GM21786 (cell line): ENCODE data around the gene HOXC10.

Source experiments
- ATAC-seq: cut with Tn5 transposase; IDR thresholded peaks from one replicate; pipeline ENCODE4 v1.9.1; 2021; ENCODE audit not compliant: unreplicated experiment

Gene HOXC10

GRCh38 chr12:53976823-53977595, 7.9 kb upstream of the HOXC10 start:
- no peak for ATAC-seq

DNA sequence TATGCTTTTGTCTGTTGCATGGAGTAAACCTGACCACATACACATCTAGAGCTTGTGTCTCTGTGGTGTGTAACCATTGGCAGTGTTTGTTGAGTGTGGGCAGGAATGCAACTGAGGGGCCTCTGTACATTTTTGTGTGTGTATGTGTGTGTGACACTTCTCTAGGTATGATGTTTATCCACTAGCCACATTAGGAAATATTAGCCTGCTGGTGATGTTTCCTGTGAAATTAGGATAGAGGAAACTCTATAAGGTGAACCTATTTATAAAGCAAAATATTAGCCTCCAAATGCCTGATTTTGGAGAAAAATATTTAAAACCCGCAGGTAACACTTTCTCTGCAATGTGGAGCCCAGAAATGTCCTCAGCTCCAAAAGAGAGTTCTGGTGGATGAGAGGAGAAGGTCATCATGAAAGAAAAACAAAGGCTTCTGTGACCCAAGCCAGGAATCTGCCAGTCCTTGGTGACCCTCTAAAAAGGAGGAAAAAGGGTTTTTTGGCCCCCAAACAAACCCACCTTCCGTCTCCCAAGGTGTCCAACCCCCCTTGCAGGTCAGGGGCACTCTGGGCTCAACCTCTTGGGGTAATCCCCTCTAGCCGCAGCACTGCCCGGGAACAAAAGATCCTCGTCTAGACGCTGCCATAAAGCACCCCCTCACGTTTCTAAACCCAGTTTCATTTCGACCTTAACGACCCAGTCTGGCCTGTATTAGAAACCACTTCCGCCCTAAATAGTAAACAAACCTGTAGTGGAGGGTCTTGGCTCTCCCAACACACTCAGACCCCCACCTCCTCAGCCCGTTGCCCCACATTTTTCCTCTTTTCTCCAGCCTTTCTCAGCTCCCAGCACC, 7.1 kb upstream of the HOXC10 start:
- ATAC-seq: no peak

GRCh38 chr12:53978477-53979356, 6.2 kb upstream of the HOXC10 start:
- ATAC-seq: no peak

DNA sequence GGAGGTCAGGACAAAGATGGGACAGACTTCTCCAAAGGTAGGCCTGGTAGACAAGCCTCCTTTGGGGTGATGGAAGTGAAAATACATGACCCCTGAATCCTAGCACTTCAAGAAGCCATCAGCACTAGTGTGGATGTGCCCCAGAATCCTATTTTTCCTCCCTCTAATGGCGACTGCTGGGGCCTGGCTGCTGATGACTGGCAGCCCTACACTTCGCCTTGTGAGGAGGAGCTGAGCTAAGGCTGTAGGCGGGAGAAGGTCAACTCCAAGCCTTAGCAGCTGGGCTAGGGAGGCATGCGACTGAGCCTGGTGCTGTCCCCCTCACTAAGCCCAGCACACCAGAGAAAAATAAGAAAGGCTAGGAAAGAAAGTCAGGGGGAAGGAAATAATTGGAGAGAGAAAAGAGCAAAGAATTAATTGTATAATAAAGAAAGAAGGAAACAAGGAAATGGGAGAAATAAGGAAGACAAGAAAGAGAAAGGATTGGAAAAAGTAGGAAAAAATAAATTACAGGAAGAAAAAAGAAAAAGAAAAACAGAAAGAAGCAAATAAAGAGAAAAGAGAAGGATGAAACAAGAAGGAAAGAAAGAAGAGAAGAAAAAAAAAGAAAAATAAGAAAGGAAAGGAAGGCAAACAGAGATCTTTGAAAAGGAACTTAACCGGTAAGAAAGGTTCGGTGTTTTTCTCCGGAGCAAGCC, 4.7 kb upstream of the HOXC10 start:
- no peak for ATAC-seq

DNA sequence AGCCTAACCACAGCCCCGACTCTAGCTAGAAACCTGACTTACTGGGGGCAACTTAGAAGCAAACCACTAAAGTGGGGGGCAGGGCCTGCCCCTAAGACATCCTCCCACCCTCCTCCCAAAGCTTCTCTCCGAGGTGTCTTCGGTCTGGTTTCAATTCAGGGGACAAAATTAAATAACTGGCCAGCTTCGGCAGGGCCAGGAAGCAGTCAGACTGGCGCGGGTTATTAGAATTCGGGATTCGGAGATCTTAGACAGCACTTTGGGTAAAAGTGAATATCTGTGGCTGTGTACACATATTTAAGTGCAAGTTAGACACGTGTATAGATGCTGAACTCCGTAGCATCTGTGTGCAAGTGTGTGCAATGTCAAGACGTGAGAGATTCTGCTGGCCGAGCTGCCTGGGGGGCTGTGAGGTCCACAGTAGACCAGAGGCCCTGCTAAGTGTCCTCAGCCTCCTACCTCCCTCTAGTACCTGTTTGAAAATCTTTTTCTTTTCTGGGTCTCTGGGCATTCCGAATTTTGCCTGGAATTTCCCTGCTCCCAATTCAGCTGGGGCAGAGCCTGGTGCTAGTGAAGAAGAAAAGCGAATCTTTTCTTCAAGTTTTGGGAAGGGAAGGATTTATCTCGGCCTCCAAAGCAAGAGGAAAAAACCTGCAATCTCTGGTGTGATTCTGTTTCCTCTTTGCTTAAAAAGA, 4.0 kb upstream of the HOXC10 start:
- no peak for ATAC-seq

DNA sequence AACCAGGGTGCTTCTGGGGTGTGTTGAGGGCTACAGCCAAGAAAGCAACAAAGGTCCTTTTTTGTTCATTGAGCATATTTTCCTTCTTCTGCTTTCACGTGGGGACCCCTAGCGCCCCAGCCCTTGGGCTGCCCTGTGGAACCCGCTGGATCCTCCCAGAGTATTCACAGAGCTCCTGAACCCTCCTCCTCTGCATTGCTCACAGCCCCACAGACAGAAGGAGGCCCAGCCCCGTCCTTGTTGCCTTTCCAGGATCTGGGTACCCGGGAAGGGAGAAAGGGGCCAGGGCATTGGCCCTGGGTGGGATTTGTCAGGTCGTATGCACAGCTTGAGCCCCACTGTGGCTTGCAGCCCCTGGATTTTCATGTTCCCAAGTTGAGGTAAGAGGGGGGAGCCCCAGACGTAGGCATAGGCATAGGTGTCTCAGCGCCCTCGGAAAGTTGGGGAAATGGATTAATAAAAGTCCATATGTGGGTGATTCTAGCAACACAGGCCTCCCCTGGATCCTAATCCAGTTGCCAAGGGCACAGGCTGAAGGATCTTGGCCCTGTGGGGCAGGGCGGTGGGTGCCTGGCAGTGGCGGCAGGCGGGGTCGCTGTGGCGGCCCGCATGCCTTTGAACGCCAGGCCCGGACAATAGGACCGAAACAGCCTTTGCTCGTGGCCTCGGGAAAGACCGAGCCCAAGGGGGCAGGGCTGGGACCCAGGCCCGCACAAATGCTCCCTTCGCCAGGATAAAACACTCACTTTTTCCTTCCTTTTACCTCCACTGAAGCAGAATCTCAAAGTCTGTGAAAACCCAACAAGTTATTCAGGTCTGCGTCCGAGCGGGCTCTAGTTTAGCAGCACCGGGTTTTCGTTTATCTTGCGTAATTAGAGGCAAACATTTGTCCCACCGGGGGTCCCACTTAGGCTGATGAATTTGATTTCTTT, 3.0 kb upstream of the HOXC10 start:
- no peak for ATAC-seq

DNA sequence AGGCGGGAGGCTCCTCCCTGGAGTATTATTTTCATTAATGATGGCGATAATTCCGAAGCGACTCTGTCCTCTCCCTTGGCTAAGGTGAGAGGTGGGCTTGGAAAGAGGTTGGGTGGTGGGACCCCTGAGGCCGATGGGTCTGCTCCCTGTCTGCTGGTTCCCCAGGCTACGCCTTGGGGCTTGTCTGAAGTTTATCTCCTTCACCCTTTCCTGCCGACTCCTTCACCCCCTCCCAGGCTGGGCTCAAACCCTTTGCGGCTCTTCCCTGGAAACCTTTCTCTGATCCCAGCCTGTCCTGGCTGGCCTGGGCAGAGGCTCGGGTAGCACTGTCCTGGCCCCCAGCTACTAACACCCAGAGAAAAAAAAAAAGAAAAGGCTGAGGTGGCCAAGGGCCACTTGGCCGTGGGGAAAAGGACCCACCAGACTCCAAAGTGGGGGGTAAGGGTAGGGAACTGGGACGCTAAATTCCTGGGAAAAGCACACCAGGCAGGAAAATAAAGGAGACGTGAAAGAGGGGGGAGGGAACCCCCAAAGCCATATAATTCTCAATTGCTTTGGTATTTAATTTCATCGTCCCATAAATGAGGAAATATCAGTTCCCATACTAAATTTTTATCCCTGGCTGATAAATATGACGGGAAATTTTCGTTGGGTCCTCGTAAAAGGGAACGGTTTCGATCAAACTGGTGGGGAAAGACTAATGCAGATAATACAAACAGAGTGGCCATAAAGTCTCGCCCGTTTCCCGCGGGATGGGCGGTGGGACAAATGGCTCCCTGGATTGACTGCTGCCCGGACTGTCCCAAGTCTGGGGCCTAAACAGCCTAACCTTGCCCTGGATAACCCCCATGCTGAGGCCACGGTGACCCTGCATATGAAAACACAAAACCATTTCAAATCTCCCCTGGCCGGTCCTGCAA, 2.0 kb upstream of the HOXC10 start:
- ATAC-seq: no peak

- no peak for ATAC-seq
Observed at GRCh38 chr12:53983568-53983949, 1.4 kb upstream of the HOXC10 start.

DNA sequence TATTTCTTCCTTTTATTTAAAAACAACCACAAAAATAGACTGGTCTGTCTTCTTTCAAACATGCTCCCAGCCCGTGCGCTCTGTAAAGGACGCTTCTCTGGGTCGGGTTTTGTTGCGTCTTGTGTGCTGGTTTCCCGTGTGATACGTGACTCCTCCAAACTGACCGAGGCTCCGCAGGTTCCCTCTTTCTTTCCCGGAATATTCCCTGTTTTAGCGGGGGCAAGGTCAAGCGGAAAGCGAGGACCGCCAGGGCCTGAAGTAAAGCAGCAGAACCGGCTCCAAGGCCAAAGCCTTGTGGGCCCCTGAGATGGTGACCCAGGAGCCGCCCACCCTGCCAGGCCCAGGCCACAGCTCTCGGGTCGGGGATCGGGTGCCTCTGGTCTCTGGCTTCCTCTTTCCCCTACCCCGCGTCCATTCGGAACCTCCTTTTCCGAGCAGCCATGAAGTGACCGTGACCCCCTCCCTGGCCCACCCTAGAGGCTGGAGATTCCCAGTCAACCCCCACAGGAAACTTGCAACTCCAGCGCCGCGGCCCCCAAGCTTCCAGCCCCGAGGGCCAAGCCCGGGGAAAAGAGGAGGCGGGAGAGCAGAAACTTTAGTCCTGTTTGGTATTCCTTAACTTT, 885 bp upstream of the HOXC10 start:
- ATAC-seq: no peak

DNA sequence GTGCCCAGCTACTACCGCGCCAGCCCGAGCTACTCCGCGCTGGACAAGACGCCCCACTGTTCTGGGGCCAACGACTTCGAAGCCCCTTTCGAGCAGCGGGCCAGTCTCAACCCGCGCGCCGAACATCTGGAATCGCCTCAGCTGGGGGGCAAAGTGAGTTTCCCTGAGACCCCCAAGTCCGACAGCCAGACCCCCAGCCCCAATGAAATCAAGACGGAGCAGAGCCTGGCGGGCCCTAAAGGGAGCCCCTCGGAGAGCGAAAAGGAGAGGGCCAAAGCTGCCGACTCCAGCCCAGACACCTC, 697 bp downstream of the HOXC10 start:
- ATAC-seq: no peak

DNA sequence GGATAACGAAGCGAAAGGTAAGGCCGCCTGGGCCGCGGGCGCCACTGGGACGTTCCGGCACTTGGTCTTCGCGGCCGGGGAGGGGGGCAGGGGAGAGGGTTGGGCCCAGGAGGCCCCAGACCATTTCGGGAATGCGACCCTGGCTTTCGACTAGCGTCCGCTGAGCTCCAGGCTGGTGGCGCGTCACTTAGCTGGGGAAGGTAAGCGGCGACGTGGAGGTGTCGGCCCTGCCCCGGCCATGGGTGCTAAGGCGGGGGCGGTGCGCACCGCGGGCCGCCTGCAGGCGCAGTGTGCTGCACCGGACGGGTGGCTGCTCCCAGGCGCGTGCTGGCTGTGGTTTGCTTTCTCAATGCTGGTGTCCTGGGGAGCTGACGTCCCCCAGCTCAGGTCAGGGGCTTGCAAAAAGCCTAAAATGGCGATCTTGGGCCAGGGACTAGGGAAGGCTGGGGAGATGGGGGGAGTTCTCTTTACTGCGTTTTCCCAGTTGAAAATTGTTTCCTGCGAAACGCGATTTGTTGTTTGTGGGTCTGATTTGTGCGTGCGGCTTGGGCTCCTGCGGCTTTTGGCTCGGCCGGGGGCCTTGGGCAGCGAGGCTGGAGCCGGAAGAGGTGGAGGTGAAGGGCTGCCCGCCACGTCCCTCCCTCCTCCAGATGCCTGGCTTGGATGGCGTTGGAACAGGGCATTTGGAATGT, 1.2 kb downstream of the HOXC10 start:
- no peak for ATAC-seq

GRCh38 chr12:53986686-53987483, 1.9 kb downstream of the HOXC10 start:
- no peak for ATAC-seq

DNA sequence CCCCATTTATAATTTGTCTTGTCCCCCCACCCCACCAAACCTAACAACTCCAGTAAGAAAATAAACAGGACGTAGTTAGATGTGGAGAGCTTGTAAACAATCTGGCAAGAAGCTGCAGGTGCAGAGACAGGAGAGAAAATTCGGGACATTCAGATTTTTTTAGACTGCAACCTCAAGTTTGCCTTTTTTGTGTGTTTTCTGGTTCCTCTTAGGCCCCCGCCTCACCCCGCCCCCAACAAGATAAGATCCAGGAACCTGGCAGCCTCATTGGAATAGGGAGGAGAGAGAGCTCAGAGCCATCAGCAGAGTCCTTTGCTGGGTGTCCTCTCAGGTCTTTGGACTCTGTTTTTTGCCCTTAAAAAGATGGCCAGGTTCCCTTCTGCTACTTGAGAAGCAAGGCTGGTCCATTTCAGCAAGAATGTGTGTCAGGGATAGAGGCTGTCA, 2.9 kb downstream of the HOXC10 start:
- ATAC-seq: no peak

- ATAC-seq: no peak
Observed at GRCh38 chr12:53988541-53989226, 3.7 kb downstream of the HOXC10 start.

- ATAC-seq: no peak
Observed at GRCh38 chr12:53989227-53990113, 4.5 kb downstream of the HOXC10 start.
